Hepatocyte (in vitro differentiated cells): ENCODE results near the gene BRCA2. TPM values are rescaled to one million over a fixed set of nuclear protein-coding genes. Genes with fewer than 3 reads are reported as not detected.
"Not testable (repeated sequence)": the region's sequence is repeated elsewhere in the genome, so short reads cannot be mapped to it uniquely, and the experiment has no call there.

Experiments
- DNase-seq: peaks from one replicate; pipeline ENCODE4 v3.0.0-alpha.2; 2016; ENCODE audit warnings: low spot score
- H2AFZ ChIP-seq: fragments of 200-600 bp; sonication (generic); 2 replicates; pipeline ENCODE4 v1.6.0; 2016; ENCODE audit warnings: antibody characterized with exemption, mild to moderate bottlenecking
- H3K27ac ChIP-seq: fragments of 200-600 bp; sonication (generic); 2 replicates; pipeline ENCODE4 v1.5.1; 2016; ENCODE audit warnings: mild to moderate bottlenecking
- H3K27me3 ChIP-seq: fragments of 200-600 bp; sonication (generic); 2 replicates; pipeline ENCODE4 v1.6.1; 2016
- H3K36me3 ChIP-seq: fragments of 200-600 bp; sonication (generic); replicated peaks from 2 replicates; pipeline ENCODE4 v1.5.1; 2016; ENCODE audit warnings: low read depth; ENCODE audit not compliant: insufficient read depth
- H3K4me1 ChIP-seq: fragments of 200-600 bp; sonication (generic); 2 replicates; pipeline ENCODE4 v1.5.1; 2016; ENCODE audit warnings: mild to moderate bottlenecking, moderate library complexity; ENCODE audit not compliant: insufficient read depth
- H3K4me2 ChIP-seq: fragments of 200-600 bp; sonication (generic); 2 replicates; pipeline ENCODE4 v1.6.0; 2016
- H3K4me3 ChIP-seq: fragments of 200-600 bp; sonication (generic); 2 replicates; pipeline ENCODE4 v1.5.1; 2016; ENCODE audit warnings: mild to moderate bottlenecking
- H3K79me2 ChIP-seq: fragments of 200-600 bp; sonication (generic); 2 replicates; pipeline ENCODE4 v1.6.0; 2017; ENCODE audit warnings: mild to moderate bottlenecking
- H3K9me2 ChIP-seq: fragments of 200-600 bp; sonication (generic); replicated peaks from 2 replicates; pipeline ENCODE4 v1.6.0; 2017; ENCODE audit warnings: mild to moderate bottlenecking; ENCODE audit not compliant: insufficient read depth
- H3K9me3 ChIP-seq: fragments of 200-600 bp; sonication (generic); 2 replicates; pipeline ENCODE4 v1.5.1; 2016; ENCODE audit warnings: low read depth, mild to moderate bottlenecking
- H4K20me1 ChIP-seq: fragments of 200-600 bp; sonication (generic); 2 replicates; pipeline ENCODE4 v1.6.0; 2016; ENCODE audit warnings: mild to moderate bottlenecking; ENCODE audit not compliant: insufficient read depth, poor library complexity, severe bottlenecking
- CTCF ChIP-seq: fragments of 200-600 bp; sonication (generic); IDR thresholded peaks from 2 replicates; pipeline ENCODE4 v1.5.1; 2016; ENCODE audit warnings: antibody characterized with exemption, mild to moderate bottlenecking; ENCODE audit not compliant: poor library complexity
- EZH2 ChIP-seq: fragments of 200-600 bp; sonication (generic); IDR thresholded peaks from 2 replicates; pipeline ENCODE4 v1.6.1; 2016; ENCODE audit warnings: antibody characterized with exemption, mild to moderate bottlenecking, borderline replicate concordance
- EZH2phosphoT487 ChIP-seq: fragments of 200-600 bp; sonication (generic); IDR thresholded peaks from one replicate; pipeline ENCODE4 v1.6.1; 2018; ENCODE audit warnings: antibody characterized with exemption, mild to moderate bottlenecking, low read depth, moderate library complexity; ENCODE audit not compliant: unreplicated experiment, severe bottlenecking
- WGBS: methylation state at CpG from one replicate; pipeline ENCODE4 v1.1.6; 2016; ENCODE audit warnings: low lambda C conversion rate; ENCODE audit errors: missing lambda C conversion rate; 5-methylcytosine and 5-hydroxymethylcytosine counted together
- polyA plus RNA-seq: library from polyadenylated mRNA; unstranded; fragments of >200 nt; fragmentation: Nextera tagmentation; extraction: Ambion mirVana; gene quantifications from 2 replicates; pipeline ENCODE4 v1.2.1, GENCODE V29; 2016
- total RNA-seq: library from RNA; depleted of rRNA; stranded (reverse); fragments of >200 nt; gene quantifications from 2 replicates; pipeline ENCODE4 v1.2.3, GENCODE V29; 2014

BRCA2 gene
- total and polyA plus RNA-seq, 2 experiments from 2014 or later = 1.4 to 2.8 TPM

DNA sequence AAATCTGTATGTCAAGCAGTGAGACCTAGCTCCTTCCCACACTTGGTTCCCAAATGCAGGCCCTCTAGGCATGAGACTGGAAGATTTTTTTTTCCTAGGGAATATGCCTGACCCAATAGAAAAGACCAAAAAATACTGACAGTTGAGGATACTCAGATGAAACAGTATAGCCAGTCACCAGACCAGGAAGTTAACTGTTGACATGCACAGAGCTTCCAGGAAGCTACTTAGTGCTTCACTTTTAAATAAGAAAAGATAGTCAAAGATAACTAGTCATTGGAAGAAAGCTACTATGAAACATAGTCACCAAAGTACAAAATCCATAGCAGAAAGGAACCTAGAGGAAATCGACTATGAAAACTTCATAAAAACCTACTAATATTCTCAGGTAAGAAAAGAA lies 32.3 kb downstream of the BRCA2 start:
- Histone ChIP-seq H3K9me3 (no peaks in the 10 kb centered on the region), H3K27ac (no peak overlapping the region), H3K27me3 (no peaks in the 10 kb centered on the region), H3K36me3 (no peaks in the 10 kb centered on the region), H3K4me2 (no peak overlapping the region), H3K4me3 (no peak overlapping the region), H3K9me2 (no peaks in the 10 kb centered on the region), H4K20me1 (no peaks in the 10 kb centered on the region), H3K4me1 (no peaks in the 10 kb centered on the region), H2AFZ (no peak overlapping the region), H3K79me2 (no peaks in the 10 kb centered on the region)
- DNase-seq = no peak
- 100% methylated on average over 1 of the region's 1 CpG for WGBS
- TF ChIP-seq CTCF (no peak), EZH2phosphoT487 (no peak), EZH2 (no peak)

DNA sequence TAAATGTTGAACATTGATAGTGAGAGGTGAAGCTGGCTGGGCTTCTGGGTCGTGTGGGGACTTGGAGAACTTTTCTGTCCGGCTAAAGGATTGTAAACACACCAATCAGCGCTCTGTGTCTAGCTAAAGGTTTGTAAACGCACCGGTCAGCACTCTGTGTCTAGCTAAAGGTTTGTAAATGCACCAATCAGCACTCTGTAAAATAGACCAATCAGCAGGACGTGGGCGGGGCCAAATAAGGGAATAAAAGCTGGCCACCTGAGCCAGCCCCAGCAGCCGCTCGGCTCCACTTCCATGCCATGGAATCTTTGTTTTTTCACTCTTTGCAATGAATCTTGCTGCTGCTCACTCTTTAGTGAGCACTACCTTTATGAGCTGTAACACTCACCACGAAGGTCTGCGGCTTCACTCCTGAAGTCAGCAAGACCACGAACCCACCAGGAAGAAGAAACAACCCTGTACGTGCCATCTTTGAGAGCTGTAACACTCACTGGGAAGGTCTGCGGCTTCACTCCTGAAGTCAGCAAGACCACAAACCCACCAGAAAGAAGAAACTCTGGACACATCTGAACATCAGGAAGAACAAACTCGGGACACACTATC lies 35.6 kb downstream of the BRCA2 start:
- not testable (repeated sequence) for H4K20me1 ChIP-seq, H3K4me2 ChIP-seq, H3K9me2 ChIP-seq, H2AFZ ChIP-seq, H3K36me3 ChIP-seq, H3K27me3 ChIP-seq, H3K4me3 ChIP-seq, H3K4me1 ChIP-seq, H3K79me2 ChIP-seq, H3K9me3 ChIP-seq, DNase-seq, H3K27ac ChIP-seq
- 99% methylated on average over 15 of the region's 15 CpGs for WGBS

- 100% methylated on average over 1 of the region's 1 CpG for WGBS
- Histone ChIP-seq H3K27ac (no peak overlapping the region), H3K79me2 (no peaks in the 10 kb centered on the region), H3K4me3 (no peak overlapping the region), H3K9me2 (no peaks in the 10 kb centered on the region), H3K4me2 (no peak overlapping the region), H2AFZ (no peak overlapping the region), H3K9me3 (no peaks in the 10 kb centered on the region), H3K4me1 (no peaks in the 10 kb centered on the region), H3K27me3 (no peaks in the 10 kb centered on the region), H3K36me3 (no peaks in the 10 kb centered on the region), H4K20me1 (no peaks in the 10 kb centered on the region)
- no peak for TF ChIP-seq EZH2phosphoT487
- no peak for TF ChIP-seq EZH2
- no peak for DNase-seq
Measured at GRCh38 chr13:32354040-32354439, 38.7 kb downstream of the BRCA2 start.

DNA sequence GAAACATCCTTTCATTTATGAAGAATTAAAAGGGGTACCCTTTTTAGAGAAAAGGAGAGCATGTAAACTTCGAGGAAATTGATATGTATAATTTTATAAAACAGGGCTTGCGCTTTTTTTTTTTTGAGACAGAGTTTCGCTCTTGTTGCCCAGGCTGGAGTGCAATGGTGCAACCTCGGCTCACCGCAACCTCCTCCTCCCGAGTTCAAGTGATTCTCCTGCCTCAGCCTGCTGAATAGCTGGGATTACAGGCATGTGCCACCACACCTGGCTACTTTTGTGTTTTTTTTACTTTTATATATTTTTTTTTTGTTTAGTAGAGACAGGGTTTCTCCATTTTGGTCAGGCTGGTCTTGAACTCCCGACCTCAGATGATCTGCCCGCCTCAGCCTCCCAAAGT lies 40.6 kb downstream of the BRCA2 start:
- H3K27ac ChIP-seq, H3K4me3 ChIP-seq: not testable (repeated sequence)
- WGBS = 99% methylated on average over 8 of the region's 8 CpGs

DNA sequence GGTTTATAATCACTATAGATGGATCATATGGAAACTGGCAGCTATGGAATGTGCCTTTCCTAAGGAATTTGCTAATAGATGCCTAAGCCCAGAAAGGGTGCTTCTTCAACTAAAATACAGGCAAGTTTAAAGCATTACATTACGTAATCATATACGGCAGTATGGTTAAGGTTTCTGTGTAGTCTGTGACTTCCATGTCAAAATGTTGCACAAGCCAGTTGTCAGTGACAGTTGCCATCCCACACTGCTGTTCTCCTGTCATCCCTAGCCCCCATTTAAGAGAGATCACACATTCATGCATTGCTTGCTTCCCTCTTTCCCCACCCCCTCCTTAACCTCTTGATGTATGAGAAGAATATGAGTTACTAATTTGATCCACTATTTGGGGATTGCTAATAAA lies 47.3 kb downstream of the BRCA2 start:
- DNase-seq = no peak
- Histone ChIP-seq H2AFZ (no peak overlapping the region), H3K27me3 (no peaks in the 10 kb centered on the region), H3K4me2 (no peak overlapping the region), H3K36me3 (no peaks in the 10 kb centered on the region), H3K27ac (no peak overlapping the region), H3K4me1 (no peaks in the 10 kb centered on the region), H3K79me2 (no peaks in the 10 kb centered on the region), H3K9me2 (no peaks in the 10 kb centered on the region), H3K4me3 (no peak overlapping the region), H4K20me1 (no peaks in the 10 kb centered on the region), H3K9me3 (no peaks in the 10 kb centered on the region)
- TF ChIP-seq CTCF = no peak
- TF ChIP-seq EZH2phosphoT487 = no peak
- TF ChIP-seq EZH2 = no peak
- 87% methylated on average over 2 of the region's 2 CpGs for WGBS

More for the DNA sequence above, 40.6 kb downstream of the BRCA2 start:
- not testable (repeated sequence) for H3K27me3 ChIP-seq, H3K9me2 ChIP-seq, H2AFZ ChIP-seq, H3K4me1 ChIP-seq, DNase-seq, H3K36me3 ChIP-seq, H3K4me2 ChIP-seq, H3K79me2 ChIP-seq, H4K20me1 ChIP-seq, H3K9me3 ChIP-seq
